HG03139 (cell line): ENCODE data around the gene TRIM47.
A peak's percentile ranks its signal among the peaks of the same experiment; 100 is the strongest.
"Not testable (repeated sequence)": the region's sequence is repeated elsewhere in the genome, so short reads cannot be mapped to it uniquely, and the experiment has no call there.

Source experiments
- ATAC-seq: cut with Tn5 transposase; IDR thresholded peaks from one replicate; pipeline ENCODE4 v1.9.1; 2021; ENCODE audit not compliant: unreplicated experiment

TRIM47 gene

GRCh38 chr17:75872434-75873351 lies 5.7 kb downstream of the TRIM47 start:
- no peak for ATAC-seq

GRCh38 chr17:75870228-75870627 lies 8.2 kb downstream of the TRIM47 start:
- not testable (repeated sequence) for ATAC-seq

GRCh38 chr17:75869282-75870141 lies 8.9 kb downstream of the TRIM47 start:
- ATAC-seq = no peak

GRCh38 chr17:75868730-75869281 lies 9.6 kb downstream of the TRIM47 start:
- ATAC-seq = not testable (repeated sequence)

GRCh38 chr17:75865404-75866188 lies 12.8 kb downstream of the TRIM47 start:
- not testable (repeated sequence) for ATAC-seq

GRCh38 chr17:75864887-75865286 lies 13.5 kb downstream of the TRIM47 start:
- not testable (repeated sequence) for ATAC-seq

GRCh38 chr17:75864448-75864871 lies 13.9 kb downstream of the TRIM47 start:
- peak; percentile 80 for ATAC-seq

GRCh38 chr17:75861927-75862317 lies 16.5 kb downstream of the TRIM47 start:
- ATAC-seq = no peak

GRCh38 chr17:75859358-75859757 lies 19.0 kb downstream of the TRIM47 start:
- not testable (repeated sequence) for ATAC-seq

- ATAC-seq = peak; percentile 30
These were observed 22.2 kb downstream of the TRIM47 start for GRCh38 chr17:75856062-75856756.

GRCh38 chr17:75855310-75856061 lies 22.9 kb downstream of the TRIM47 start, which contains the start of gene WBP2:
Gene WBP2, minus strand, starts transcription at chr17:75855335. Its CDS starts 38 bp downstream, at chr17:75855297.
- ATAC-seq = peak; percentile 81

GRCh38 chr17:75854881-75855309 lies 23.5 kb downstream of the TRIM47 start:
- ATAC-seq = no peak

- no peak for ATAC-seq
These were observed 24.2 kb downstream of the TRIM47 start for GRCh38 chr17:75854101-75854748.

GRCh38 chr17:75853433-75853832 lies 24.9 kb downstream of the TRIM47 start:
- no peak for ATAC-seq

- ATAC-seq = not testable (repeated sequence)
These were observed 26.7 kb downstream of the TRIM47 start for GRCh38 chr17:75851693-75851991.

- ATAC-seq = no peak
These were observed 27.3 kb downstream of the TRIM47 start for GRCh38 chr17:75850928-75851692.

- ATAC-seq = no peak
These were observed 28.7 kb downstream of the TRIM47 start for GRCh38 chr17:75849724-75850123.

- ATAC-seq = no peak
These were observed 29.1 kb downstream of the TRIM47 start for GRCh38 chr17:75849279-75849646.
